NCI-H748 (cell line): ENCODE measurements around the gene DENR.

Experiments used
- DNase-seq: peaks from one replicate; lab custom pipeline; 2025; ENCODE audit not compliant: unreplicated experiment; lab: John Stamatoyannopoulos, UW

DENR gene

GRCh38 chr12:122813310-122813713, 60.7 kb downstream of the DENR start:
- DNase-seq: no peak

- no peak for DNase-seq
Observed at GRCh38 chr12:122819209-122819785, 66.7 kb downstream of the DENR start.

GRCh38 chr12:122820138-122820537, 67.5 kb downstream of the DENR start:
- DNase-seq: no peak
